GM19463 (cell line): ENCODE data around the gene FOLR2.

Source experiments
- ATAC-seq: cut with Tn5 transposase; IDR thresholded peaks from one replicate; pipeline ENCODE4 v1.9.1; 2021; ENCODE audit warnings: mild to moderate bottlenecking, moderate library complexity; ENCODE audit not compliant: unreplicated experiment

The FOLR2 gene

DNA sequence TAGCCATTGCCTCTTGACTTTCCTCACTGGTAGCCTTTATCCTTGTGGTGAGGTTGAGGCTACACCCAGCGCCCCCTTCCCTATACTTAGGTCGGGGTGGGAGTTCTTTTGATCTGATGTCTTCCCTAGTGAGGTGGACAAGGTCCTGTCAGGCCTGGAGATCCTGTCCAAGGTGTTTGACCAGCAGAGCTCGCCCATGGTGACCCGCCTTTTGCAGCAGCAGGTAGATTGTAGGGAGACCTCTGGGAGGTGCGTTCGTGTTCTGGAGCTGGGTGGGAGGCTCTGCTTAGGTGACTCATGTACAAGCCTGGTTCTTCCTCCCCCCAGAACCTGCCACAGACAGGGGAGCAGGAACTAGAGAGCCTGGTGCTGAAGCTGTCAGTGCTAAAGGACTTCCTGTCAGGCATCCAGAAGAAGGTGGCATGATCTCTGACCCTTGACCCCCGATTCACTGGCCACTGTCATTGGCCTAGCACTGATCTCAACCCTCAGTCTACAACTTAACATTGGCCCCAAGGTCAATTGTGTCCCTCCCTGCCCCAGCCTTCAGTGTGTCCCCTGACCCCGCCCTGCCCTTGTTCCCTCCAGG lies 12.8 kb downstream of the FOLR2 start:
- no peak for ATAC-seq

GRCh38 chr11:72229925-72230763 lies 13.6 kb downstream of the FOLR2 start:
- no peak for ATAC-seq

GRCh38 chr11:72230764-72231365 lies 14.3 kb downstream of the FOLR2 start:
- ATAC-seq, result no peak

GRCh38 chr11:72231396-72232259 lies 15.0 kb downstream of the FOLR2 start:
- no peak for ATAC-seq

GRCh38 chr11:72232260-72233055 lies 15.9 kb downstream of the FOLR2 start:
- ATAC-seq, result no peak

DNA sequence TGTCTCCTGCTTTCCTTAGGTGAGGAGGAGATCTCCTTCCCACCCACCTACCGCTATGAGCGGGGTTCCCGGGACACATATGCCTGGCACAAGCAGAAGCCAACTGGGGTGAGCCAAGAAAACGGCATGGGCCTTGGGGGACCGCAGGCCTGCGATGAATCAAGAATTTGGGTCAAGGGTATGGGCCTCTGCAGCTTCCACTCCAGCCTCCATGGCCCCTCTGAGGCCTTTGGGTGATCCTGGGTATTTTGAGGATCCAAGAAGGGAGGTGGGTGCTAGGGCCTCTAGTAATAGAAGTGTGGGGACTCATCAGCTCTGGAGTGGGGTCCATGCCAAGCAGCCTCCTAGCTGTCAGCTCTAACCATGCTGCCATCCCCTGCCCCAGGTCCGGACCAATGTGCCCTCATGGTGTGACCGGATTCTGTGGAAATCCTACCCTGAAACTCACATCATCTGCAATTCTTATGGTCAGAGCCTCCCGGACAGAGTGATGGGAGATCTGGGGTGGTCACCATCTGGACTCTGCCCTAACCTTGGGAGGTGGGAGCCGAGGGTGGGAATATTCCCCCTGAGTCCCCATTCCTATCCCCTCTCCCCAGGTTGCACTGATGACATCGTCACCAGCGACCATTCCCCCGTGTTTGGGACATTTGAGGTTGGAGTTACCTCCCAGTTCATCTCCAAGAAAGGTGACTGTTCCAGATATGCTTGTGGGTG lies 16.6 kb downstream of the FOLR2 start:
- ATAC-seq, result no peak

DNA sequence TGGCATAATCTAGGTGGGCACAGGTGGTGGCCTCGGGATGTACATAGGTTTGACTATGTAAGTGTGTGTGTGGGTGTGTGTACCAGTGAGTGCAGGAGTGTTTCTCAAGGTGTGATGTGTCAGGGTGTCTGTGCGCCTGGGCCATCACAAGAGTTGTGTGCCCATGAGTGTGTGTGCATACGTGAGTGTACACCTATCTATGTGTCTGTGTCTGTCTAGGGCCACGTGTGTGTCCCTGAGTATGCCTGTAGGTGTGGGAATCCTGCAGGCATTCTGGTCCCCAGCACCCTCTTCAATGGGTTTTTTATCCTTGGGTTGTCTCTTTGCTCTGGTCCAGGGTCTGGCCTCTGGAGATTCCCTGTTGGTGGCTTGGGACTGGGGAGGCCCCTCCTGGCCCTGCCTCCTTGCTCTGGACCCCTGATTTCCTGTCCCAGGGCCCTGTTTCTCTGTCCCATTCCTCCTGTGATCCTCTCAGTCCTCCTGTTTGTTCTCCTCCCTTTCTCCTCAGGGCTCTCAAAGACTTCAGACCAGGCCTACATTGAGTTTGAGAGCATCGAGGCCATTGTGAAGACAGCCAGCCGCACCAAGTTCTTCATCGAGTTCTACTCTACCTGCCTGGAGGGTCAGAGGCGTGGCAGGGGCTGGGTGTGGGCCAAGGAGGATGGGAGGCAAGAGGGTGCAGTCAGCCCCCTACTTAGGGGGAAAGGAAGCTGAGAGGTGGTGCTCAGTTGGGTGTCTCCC lies 17.3 kb downstream of the FOLR2 start:
- no peak for ATAC-seq

- no peak for ATAC-seq
Observed at GRCh38 chr11:72234514-72234830, 17.9 kb downstream of the FOLR2 start.

GRCh38 chr11:72234920-72235319 lies 18.3 kb downstream of the FOLR2 start:
- ATAC-seq, result no peak

DNA sequence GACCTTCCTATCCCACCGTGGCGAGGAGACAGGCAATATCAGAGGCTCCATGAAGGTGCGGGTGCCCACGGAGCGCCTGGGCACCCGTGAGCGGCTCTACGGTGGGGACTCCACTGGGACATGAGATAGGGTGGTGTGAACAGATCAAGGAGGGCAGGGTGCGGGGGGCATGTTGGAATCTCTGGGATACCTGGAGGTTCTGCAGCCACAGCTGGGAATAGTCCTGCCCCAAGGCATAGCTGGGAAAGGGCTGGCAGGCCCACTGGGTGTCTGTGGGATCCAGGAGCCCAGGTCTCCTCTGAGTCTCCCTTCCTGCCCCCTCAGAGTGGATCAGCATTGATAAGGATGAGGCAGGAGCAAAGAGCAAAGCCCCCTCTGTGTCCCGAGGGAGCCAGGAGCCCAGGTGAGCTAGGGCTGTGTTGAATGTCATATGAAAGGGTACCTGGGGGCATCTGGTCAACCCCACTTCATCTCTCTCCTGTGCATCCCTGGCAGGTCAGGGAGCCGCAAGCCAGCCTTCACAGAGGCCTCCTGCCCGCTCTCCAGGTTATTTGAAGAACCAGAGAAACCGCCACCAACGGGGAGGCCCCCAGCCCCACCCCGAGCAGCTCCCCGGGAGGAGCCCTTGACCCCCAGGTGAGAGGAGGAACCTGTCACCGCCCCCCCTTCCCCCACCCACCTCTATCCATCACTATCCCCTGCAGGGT lies 18.9 kb downstream of the FOLR2 start:
- no peak for ATAC-seq

GRCh38 chr11:72236083-72236697 lies 19.6 kb downstream of the FOLR2 start:
- no peak for ATAC-seq

GRCh38 chr11:72236774-72237111 lies 20.1 kb downstream of the FOLR2 start:
- no peak for ATAC-seq

DNA sequence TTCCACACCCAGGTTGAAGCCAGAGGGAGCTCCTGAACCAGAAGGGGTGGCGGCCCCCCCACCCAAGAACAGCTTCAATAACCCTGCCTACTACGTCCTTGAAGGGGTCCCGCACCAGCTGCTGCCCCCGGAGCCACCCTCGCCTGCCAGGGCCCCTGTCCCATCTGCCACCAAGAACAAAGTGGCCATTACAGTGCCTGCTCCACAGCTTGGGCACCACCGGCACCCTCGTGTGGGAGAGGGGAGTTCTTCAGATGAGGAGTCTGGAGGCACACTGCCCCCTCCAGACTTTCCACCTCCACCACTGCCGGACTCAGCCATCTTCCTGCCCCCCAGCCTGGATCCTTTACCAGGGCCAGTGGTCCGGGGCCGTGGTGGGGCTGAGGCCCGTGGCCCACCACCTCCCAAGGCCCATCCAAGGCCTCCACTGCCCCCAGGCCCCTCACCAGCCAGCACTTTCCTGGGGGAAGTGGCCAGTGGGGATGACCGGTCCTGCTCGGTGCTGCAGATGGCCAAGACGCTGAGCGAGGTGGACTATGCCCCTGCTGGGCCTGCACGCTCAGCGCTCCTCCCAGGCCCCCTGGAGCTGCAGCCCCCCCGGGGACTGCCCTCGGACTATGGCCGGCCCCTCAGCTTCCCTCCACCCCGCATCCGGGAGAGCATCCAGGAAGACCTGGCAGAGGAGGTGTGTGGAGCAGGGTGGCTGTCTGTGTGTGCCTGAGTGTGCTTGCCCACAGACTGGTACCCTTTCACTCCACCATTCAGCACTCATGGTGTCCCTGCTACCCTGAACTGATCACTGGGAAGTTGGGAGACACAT lies 20.7 kb downstream of the FOLR2 start:
- no peak for ATAC-seq

- no peak for ATAC-seq
Observed at GRCh38 chr11:72238040-72238450, 21.5 kb downstream of the FOLR2 start.

GRCh38 chr11:72238492-72239312 lies 22.1 kb downstream of the FOLR2 start:
- no peak for ATAC-seq

DNA sequence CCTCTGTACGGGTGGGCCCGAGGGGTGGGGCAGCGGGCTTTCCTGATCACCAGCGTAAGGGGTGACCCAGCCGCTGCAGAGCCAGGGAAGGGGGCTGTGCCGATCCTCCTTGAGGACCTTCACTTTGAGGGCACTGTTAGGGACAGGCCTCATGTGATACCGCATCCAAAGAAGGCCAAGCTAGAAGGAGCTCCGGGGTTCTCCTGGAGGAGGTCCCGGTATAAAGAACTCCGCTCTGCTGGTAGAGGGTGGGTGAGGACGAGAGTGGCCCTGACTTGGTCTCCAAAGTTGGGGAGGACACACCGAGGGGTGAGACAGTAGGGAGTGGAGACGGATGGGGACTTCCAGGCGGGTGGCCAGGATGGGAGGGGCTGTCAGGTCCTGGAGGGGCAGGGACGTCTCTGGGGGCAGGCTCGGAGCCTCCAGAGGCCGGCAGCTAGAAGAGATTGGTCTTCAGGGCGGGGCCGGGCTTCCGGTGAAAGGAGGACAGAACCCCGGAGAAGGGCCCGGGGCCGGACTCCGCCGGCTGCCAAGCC lies 22.8 kb downstream of the FOLR2 start:
- no peak for ATAC-seq
